Measurements from ENCODE around the gene EYA2. TPM values are rescaled to one million over a fixed set of nuclear protein-coding genes. Genes with fewer than 3 reads are reported as not detected.

The EYA2 gene
- total and polyA plus RNA-seq, 12 donors = 0.54 to 2.2 (median 1.4) TPM

DNA sequence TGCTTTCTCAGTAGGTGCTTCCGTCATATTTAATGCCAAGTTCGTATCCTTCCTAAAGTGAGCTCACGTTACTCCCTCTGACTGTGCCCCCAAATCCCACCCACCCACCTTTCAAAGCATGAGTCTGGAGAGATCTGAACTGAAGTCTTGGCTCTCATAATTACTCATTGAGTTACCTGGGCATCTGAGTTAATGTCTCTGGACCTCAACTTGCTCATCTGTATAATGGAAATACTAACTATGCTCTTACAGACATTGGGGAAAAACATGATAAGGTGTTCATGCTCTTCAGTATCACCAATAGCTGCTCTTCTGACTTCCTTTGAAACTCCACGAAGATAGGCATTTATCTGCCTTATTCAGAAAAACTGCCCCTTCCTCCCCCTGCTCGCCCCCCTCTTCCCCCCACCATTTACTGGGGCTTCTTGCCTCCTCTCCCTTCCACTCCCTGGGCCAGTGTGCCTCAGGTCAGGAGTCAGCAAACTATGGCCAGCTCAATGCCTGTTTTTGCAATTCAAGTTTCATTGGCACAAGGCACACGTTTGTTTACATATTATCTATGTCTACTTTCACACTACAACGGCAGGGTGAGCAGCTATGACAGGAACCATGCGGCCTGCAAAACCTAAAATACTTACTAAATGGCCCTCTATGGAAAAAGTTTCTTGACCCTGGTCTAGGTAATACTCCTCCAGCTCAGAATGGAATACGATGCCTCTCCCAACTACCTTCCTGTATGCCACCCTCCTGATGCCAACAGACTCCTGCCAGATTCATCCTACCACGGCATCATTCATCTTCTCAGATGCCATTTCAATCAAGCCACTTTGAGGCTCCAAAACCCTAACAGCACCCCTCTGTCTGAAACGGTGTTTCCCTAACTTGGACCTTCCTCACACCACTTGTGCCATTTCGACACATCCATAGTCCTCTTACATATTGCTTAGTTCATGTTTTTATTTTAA lies 323.1 kb downstream of the EYA2 start:
- Histone ChIP-seq H3K4me1 (replicated peaks in 1 of 2) (peaks cover 0 to 7% of the 10 kb centered on the region in 2 donors), H3K27ac (no peak overlapping the region), H3K27me3 (no peaks in the 10 kb centered on the region), H3K9me3 (replicated peaks in 1 of 3) (no peaks in the 10 kb centered on the region), H3K4me3 (no peak overlapping the region), H3K36me3 (replicated peaks in 1 of 2) (peaks cover 0 to 82% of the 10 kb centered on the region in 2 donors)
- 85 to 92% (median 87%) methylated on average over 12 of the region's 12 CpGs for WGBS, 4 donors
- DNase-seq = no peak
- intact Hi-C loops (cut with DNase I) = loop anchor here in 1 of 2 donors (10.0 kb wide), 1 partner anchor 167 kb away; no protein-coding TSS in a partner anchor
- TF ChIP-seq, protein P1, sequence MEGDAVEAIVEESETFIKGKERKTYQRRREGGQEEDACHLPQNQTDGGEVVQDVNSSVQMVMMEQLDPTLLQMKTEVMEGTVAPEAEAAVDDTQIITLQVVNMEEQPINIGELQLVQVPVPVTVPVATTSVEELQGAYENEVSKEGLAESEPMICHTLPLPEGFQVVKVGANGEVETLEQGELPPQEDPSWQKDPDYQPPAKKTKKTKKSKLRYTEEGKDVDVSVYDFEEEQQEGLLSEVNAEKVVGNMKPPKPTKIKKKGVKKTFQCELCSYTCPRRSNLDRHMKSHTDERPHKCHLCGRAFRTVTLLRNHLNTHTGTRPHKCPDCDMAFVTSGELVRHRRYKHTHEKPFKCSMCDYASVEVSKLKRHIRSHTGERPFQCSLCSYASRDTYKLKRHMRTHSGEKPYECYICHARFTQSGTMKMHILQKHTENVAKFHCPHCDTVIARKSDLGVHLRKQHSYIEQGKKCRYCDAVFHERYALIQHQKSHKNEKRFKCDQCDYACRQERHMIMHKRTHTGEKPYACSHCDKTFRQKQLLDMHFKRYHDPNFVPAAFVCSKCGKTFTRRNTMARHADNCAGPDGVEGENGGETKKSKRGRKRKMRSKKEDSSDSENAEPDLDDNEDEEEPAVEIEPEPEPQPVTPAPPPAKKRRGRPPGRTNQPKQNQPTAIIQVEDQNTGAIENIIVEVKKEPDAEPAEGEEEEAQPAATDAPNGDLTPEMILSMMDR (IDR thresholded peaks at IDR 0.05) = no peak

DNA sequence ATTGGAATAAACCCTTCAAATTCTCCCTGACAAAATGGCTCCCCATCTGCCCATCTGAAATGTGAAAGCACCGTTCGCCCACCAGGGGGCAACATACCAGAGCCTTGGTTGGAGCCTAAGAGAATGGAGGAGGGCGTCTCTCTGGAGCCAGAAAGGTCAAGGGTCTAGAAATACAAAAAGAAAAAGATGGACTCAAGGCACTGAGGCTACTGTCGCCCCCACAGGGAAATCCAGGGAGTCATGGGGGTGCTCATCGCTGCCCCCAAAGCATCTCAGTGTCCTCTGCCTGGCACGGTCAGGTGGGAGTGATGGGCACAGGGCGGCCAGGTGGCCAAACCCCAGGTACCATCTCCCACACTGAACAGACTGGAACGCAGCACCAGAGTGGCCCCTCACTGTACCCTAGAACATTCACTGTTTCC lies 325.5 kb downstream of the EYA2 start:
- no peak overlapping the region for H3K27ac ChIP-seq
- no peaks in the 10 kb centered on the region for H3K9me3 ChIP-seq (replicated peaks in 1 of 3)
- 92 to 100% (median 94%) methylated on average over 5 to 8 of the region's 8 CpGs for WGBS, 4 donors
- peak in 4 of 7 donors; percentile 39 to 60 (median 46) for DNase-seq
- H3K4me3 ChIP-seq = no peak overlapping the region
- intact Hi-C loops (cut with DNase I) = no loop called here
- peaks cover 0 to 83% of the 10 kb centered on the region in 2 donors for H3K36me3 ChIP-seq (replicated peaks in 1 of 2)
- peaks cover 0 to 7% of the 10 kb centered on the region in 2 donors for H3K4me1 ChIP-seq (replicated peaks in 1 of 2)
- H3K27me3 ChIP-seq = no peaks in the 10 kb centered on the region
- no peak for TF ChIP-seq POLR2A (IDR thresholded peaks at IDR 0.05)
- TF ChIP-seq, protein P1 (IDR thresholded peaks at IDR 0.05) = peak; percentile 6 to 54 (median 48)

DNA sequence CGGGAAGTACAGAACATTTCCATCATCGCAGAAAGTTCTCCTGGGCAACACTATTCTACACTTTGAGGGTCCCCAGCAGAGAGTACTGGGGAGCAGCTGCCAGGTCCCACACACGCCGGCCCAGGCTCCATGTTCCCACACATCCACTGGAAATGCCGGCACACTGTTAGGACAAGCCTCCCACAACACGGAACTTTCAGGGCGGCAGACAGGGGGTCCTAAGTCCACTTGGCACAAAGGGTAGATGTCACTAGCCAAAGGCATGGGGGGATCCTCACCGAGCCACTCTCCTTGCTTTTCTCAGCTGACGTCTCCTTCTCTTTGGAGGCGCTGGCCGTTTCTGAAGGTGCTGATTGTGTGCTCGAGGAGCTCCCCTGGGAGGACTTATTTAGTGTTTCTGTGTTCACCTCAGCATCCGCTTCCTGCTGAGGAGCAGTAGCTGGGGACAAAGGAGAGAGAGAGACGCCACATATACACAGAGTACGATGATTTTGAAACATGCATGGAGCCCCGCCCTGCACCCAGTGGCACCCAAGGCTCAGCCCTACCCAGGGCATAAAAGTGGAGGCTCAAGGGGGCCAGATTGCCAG lies 326.5 kb downstream of the EYA2 start:
- intact Hi-C loops (cut with DNase I) = no loop called here

More for the DNA sequence above, 326.5 kb downstream of the EYA2 start:
- Histone ChIP-seq H3K36me3 (replicated peaks in 1 of 2) (peaks cover 0 to 88% of the 10 kb centered on the region in 2 donors), H3K4me1 (replicated peaks in 1 of 2) (peaks cover 0 to 2% of the 10 kb centered on the region in 2 donors), H3K9me3 (replicated peaks in 1 of 3) (no peaks in the 10 kb centered on the region), H3K27ac (no peak overlapping the region), H3K27me3 (no peaks in the 10 kb centered on the region), H3K4me3 (no peak overlapping the region)
- no peak for DNase-seq
- WGBS, 4 donors = 91 to 93% (median 92%) methylated on average over 13 to 16 of the region's 16 CpGs
- TF ChIP-seq, protein P1 (IDR thresholded peaks at IDR 0.05) = no peak
- no peak for TF ChIP-seq POLR2A (IDR thresholded peaks at IDR 0.05)

All from adrenal gland (tissue), 12 donors.